ENCODE measurements around the gene CSPG4. TPM values are rescaled to one million over a fixed set of nuclear protein-coding genes. Genes with fewer than 3 reads are reported as not detected.

Gene CSPG4
- total and polyA plus RNA-seq, 8 donors = 1.8 to 44.6 (median 20.3) TPM

DNA sequence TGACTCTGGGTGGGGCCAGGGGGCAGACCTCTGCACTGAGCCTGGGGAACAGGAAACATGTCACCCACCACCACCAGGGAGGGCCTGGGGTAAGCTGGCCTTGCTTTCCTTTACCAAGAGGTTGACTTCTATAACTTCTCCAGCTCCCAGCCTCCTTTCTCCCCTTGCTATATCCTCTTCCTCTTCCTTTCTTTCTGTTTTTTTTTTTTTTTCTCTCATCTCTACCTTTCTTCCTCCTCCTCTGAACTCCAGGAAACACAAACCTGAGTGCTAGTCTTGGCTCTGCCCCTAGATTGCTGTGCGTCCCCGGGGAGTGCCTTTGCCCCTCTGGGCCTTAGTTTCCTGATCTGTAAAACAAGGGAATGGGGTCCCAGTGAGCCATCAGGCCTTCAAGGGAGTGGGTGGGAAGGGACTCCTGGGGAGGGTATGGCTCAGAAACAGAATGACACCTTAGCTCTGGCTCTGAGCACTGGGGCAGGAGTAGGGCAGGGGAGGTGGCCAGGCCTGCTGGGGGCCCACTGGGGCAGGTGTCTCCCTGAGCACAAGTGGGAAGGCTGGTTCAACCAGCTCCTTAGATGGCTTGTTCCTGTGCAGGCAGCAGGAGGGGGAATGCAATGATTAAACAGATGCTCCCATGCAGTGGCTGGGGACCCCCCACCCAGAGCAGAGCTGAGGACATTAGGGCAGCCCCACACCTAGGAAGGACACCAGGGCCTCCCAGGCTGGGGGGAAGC lies 60.7 kb downstream of the CSPG4 start:
- peak in 1 of 2 donors; percentile 54 for DNase-seq

DNA sequence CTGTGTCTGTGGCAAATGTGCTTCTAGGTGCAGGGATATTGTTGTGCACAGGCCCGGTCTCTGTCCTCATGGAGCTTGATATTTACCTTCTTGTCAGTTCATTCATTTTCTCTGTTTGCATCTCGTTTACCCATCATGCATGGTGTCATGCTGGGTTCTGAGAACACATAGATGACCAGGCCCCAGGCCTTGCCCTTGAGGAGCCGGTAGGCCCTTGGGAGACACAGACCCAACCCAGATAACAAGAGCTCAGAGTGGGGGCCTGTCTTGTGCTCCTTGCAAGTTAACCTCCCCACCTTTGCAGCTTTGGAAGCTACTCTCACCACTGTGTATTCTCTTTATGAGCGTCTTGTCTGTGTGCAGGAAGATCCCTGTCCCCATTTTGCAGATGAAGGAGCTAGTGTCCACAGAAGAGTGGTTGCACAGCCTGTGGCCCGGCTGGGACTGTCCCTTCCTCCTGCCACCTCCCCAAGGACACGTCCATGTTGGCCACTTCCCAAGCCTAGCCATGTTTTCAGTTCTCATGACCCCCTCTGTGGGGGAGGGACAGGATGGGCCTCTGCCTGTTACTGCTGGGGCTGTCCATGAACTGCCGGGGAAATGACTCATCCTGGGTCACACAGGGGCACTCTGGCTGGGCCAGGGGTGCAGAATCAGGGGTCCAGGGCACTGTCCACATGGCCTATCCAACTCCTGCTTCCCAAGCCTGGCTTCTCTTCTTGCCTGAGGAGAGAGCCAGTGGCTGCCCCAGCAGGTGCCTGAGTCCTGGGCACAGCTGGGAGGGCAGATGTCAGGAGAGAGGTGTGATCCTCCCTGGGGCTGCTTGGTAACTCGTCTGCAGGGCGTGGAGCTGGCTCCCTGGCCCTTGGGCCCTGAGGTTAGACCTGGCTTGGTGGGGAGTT lies 61.5 kb downstream of the CSPG4 start:
- peaks cover 72 to 87% (median 82%) of the 10 kb centered on the region in 4 donors for H3K4me1 ChIP-seq

More for the DNA sequence above, 60.7 kb downstream of the CSPG4 start:
- H3K4me1 ChIP-seq = peaks cover 64 to 84% (median 78%) of the 10 kb centered on the region in 4 donors
- H3K27ac ChIP-seq = peak overlapping the region; percentile 7 to 97 (median 61)
- H3K36me3 ChIP-seq = peaks cover 7 to 48% (median 34%) of the 10 kb centered on the region in 4 donors
- H3K4me3 ChIP-seq = peak overlapping the region; percentile 37 to 83 (median 72)
- no peaks in the 10 kb centered on the region for H3K9me3 ChIP-seq
- intact Hi-C loops (cut with DNase I; ENCODE audit: low total_unique reads) = no loop called here
- TF ChIP-seq POLR2A (IDR thresholded peaks at IDR 0.05) = no peak
- TF ChIP-seq POLR2AphosphoS5 (IDR thresholded peaks at IDR 0.05) = no peak
- TF ChIP-seq, protein P1, sequence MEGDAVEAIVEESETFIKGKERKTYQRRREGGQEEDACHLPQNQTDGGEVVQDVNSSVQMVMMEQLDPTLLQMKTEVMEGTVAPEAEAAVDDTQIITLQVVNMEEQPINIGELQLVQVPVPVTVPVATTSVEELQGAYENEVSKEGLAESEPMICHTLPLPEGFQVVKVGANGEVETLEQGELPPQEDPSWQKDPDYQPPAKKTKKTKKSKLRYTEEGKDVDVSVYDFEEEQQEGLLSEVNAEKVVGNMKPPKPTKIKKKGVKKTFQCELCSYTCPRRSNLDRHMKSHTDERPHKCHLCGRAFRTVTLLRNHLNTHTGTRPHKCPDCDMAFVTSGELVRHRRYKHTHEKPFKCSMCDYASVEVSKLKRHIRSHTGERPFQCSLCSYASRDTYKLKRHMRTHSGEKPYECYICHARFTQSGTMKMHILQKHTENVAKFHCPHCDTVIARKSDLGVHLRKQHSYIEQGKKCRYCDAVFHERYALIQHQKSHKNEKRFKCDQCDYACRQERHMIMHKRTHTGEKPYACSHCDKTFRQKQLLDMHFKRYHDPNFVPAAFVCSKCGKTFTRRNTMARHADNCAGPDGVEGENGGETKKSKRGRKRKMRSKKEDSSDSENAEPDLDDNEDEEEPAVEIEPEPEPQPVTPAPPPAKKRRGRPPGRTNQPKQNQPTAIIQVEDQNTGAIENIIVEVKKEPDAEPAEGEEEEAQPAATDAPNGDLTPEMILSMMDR (IDR thresholded peaks at IDR 0.05) = no peak
- TF ChIP-seq EP300 (IDR thresholded peaks at IDR 0.05) = no peak
- WGBS, 5 donors = 25 to 53% (median 38%) methylated on average over 2 of the region's 2 CpGs
- no peaks in the 10 kb centered on the region for H3K27me3 ChIP-seq

DNA sequence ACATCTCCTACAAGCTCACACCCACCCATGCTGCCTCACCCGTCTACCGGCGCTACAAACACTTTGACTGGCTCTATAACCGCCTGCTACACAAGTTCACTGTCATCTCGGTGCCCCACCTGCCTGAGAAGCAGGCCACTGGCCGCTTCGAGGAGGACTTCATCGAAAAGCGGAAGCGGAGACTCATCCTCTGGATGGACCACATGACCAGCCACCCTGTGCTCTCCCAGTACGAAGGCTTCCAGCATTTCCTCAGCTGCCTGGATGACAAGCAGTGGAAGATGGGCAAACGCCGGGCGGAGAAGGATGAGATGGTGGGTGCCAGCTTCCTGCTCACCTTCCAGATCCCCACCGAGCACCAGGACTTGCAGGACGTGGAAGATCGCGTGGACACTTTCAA lies 62.8 kb downstream of the CSPG4 start:
- H3K4me1 ChIP-seq = peaks cover 70 to 79% (median 76%) of the 10 kb centered on the region in 4 donors
- H3K36me3 ChIP-seq = peaks cover 2 to 32% (median 14%) of the 10 kb centered on the region in 4 donors
- TF ChIP-seq POLR2AphosphoS5 (IDR thresholded peaks at IDR 0.05) = no peak
- TF ChIP-seq, protein P1 (IDR thresholded peaks at IDR 0.05) = no peak
- TF ChIP-seq EP300 (IDR thresholded peaks at IDR 0.05) = no peak
- TF ChIP-seq POLR2A (IDR thresholded peaks at IDR 0.05) = no peak
- no peak for DNase-seq
- peak overlapping the region in 3 of 5 donors; percentile 93 to 97 (median 97) for H3K27ac ChIP-seq
- H3K27me3 ChIP-seq = no peaks in the 10 kb centered on the region
- intact Hi-C loops (cut with DNase I; ENCODE audit: low total_unique reads) = no loop called here
- H3K4me3 ChIP-seq = peak overlapping the region; percentile 37 to 83 (median 72)
- WGBS, 5 donors = 89 to 93% (median 92%) methylated on average over 18 of the region's 18 CpGs
- H3K9me3 ChIP-seq = no peaks in the 10 kb centered on the region

More for the DNA sequence above, 61.5 kb downstream of the CSPG4 start:
- Histone ChIP-seq H3K36me3 (peaks cover 2 to 39% (median 26%) of the 10 kb centered on the region in 4 donors), H3K27me3 (no peaks in the 10 kb centered on the region), H3K27ac (peak overlapping the region; percentile 7 to 97 (median 61)), H3K9me3 (no peaks in the 10 kb centered on the region), H3K4me3 (peak overlapping the region; percentile 37 to 83 (median 72))
- intact Hi-C loops (cut with DNase I; ENCODE audit: low total_unique reads) = no loop called here
- DNase-seq = peak; percentile 44 to 49
- WGBS, 5 donors = 30 to 34% (median 32%) methylated on average over 4 to 9 of the region's 9 CpGs
- TF ChIP-seq, protein P1 (IDR thresholded peaks at IDR 0.05) = no peak
- no peak for TF ChIP-seq EP300 (IDR thresholded peaks at IDR 0.05)
- TF ChIP-seq POLR2A (IDR thresholded peaks at IDR 0.05) = no peak
- peak in 1 of 3 donors; percentile 12 for TF ChIP-seq POLR2AphosphoS5 (IDR thresholded peaks at IDR 0.05)
